Measurements from ENCODE around the gene ABCC9.

GRCh38 chr12:21938879-21939278 lies 2.3 kb downstream of the ABCC9 start:
- TF ChIP-seq CTCF (IDR thresholded peaks at IDR 0.05; ENCODE audit: extremely low read depth in 1 of 2, insufficient read depth in 1 of 2, low read depth in 1 of 2, low read length in 2 of 2) = no peak
- TF ChIP-seq EZH2 (IDR thresholded peaks at IDR 0.05; ENCODE audit: borderline replicate concordance, low read depth, low read length, severe bottlenecking) = no peak
- no peak for TF ChIP-seq POLR2A (IDR thresholded peaks at IDR 0.05; ENCODE audit: low read depth, low read length)
- no peak for TF ChIP-seq JUN (IDR thresholded peaks at IDR 0.05; ENCODE audit: borderline replicate concordance, insufficient read depth, insufficient read length, low read depth)
- TF ChIP-seq GATA2 (IDR thresholded peaks at IDR 0.05; ENCODE audit: insufficient read depth, insufficient read length, low read depth, low read length) = no peak
- no peak for TF ChIP-seq POLR2AphosphoS5 (IDR thresholded peaks at IDR 0.05; ENCODE audit: insufficient read depth, low read depth, low read length)
- no peak for TF ChIP-seq MYC (IDR thresholded peaks at IDR 0.05; ENCODE audit: low read depth, low read length)
- TF ChIP-seq FOS (IDR thresholded peaks at IDR 0.05; ENCODE audit: borderline replicate concordance, insufficient read depth, low read length) = no peak
- no peak for TF ChIP-seq MAX (IDR thresholded peaks at IDR 0.05; ENCODE audit: insufficient read depth, insufficient read length)
